ENCODE data around the gene PKD2L1. TPM values are rescaled to one million over a fixed set of nuclear protein-coding genes. Genes with fewer than 3 reads are reported as not detected.
A peak's percentile ranks its signal among the peaks of the same experiment; 100 is the strongest.
"Not testable (repeated sequence)": the region's sequence is repeated elsewhere in the genome, so short reads cannot be mapped to it uniquely, and the experiment has no call there.

The PKD2L1 gene
- polyA plus RNA-seq, 1 experiment: not detected

DNA sequence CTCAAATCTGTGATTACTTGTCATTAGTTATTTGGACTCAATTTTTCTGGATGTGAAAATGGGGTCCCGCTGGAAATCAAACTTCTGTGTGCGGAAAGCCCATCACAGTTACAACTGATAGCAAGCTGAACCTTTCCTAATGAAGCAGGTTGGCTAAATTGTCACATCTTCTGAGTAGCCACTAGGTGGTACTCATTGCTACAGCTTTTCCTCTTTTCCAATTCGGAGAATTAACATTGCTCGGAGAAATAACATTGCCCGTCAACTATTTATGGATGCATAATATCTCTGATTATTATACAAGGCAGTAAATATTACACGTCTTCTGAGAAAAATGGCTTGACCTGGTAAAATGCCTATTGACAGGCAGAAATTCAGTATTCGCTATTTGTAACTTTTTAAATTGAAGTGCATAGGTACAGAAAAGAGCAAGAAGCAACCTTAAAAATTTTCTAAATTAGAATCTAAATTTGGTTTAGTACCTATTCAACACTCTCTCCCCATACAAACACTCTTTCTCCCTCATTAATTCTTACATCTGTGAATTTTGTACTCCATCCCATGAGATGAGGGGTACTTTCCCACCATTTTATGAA lies 26.2 kb downstream of the PKD2L1 start:
- no peak for DNase-seq (ENCODE audit: low read depth)
- Histone ChIP-seq H3K4me3 (ENCODE audit: low read depth, low read length) (no peak overlapping the region), H3K36me3 (ENCODE audit: control insufficient read depth, insufficient read depth, low read length) (no peaks in the 10 kb centered on the region), H3K27me3 (ENCODE audit: control insufficient read depth, insufficient read depth, low read length) (peaks cover 10% of the 10 kb centered on the region)
- ChIA-PET POLR2A (no interaction called here), CTCF (interaction anchor here (0.6 to 2.8 kb wide), 17 partner anchors 11 to 585 kb away, joined by 3 to 16 read pairs (median 3); partner anchors contain the start of gene PKD2L1)
- TF ChIP-seq, protein P1, sequence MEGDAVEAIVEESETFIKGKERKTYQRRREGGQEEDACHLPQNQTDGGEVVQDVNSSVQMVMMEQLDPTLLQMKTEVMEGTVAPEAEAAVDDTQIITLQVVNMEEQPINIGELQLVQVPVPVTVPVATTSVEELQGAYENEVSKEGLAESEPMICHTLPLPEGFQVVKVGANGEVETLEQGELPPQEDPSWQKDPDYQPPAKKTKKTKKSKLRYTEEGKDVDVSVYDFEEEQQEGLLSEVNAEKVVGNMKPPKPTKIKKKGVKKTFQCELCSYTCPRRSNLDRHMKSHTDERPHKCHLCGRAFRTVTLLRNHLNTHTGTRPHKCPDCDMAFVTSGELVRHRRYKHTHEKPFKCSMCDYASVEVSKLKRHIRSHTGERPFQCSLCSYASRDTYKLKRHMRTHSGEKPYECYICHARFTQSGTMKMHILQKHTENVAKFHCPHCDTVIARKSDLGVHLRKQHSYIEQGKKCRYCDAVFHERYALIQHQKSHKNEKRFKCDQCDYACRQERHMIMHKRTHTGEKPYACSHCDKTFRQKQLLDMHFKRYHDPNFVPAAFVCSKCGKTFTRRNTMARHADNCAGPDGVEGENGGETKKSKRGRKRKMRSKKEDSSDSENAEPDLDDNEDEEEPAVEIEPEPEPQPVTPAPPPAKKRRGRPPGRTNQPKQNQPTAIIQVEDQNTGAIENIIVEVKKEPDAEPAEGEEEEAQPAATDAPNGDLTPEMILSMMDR (IDR thresholded peaks at IDR 0.05; ENCODE audit: insufficient read depth, low read depth, low read length): peak; percentile 76

DNA sequence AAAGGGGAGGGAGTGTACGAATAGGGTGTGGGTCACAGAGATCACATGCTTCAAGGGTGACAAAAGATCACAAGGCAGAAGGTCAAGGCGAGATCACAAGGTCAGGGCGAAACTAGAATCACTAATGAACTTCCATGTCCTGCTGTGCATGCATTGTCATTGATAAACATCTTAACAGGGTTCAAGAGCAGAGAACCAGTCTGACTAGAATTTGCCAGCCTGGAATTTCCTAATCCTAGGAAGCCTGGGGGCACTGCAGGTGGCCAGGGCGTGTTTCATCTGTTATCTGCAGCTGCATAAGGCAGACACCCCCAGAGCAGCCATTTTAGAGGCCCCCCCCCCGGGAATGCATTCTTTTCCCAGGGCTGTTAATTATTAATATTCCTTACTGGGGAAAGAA lies 28.9 kb downstream of the PKD2L1 start:
- POLR2A ChIA-PET: not testable (repeated sequence)
- H3K27me3 ChIP-seq (ENCODE audit: control insufficient read depth, insufficient read depth, low read length): peaks cover 18% of the 10 kb centered on the region

DNA sequence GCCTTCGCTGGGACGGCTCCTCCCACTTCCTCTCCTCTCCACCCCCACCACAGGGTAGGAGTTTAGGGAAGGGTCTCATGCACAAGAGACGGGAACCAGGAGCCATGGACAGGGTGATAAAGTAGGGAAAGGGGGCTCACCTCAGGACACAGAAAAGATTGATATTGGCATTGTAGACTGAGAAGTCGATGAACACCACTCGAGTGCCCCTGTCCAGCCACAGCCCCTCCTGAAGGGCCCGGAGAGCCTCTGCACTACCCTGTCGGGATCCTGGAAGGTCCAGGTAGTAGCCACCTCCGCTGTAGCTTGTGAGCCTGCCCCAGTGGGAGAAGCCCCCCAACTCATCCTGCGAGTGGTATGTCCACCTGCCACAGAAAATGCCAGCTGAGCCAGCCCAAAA lies 32.8 kb downstream of the PKD2L1 start:
- POLR2A ChIA-PET: no interaction called here
- H3K4me3 ChIP-seq (ENCODE audit: low read depth, low read length): no peak overlapping the region
- H3K27me3 ChIP-seq (ENCODE audit: control insufficient read depth, insufficient read depth, low read length): peaks cover 14% of the 10 kb centered on the region
- H3K36me3 ChIP-seq (ENCODE audit: control insufficient read depth, insufficient read depth, low read length): no peaks in the 10 kb centered on the region
- CTCF ChIA-PET: no interaction called here
- DNase-seq (ENCODE audit: low read depth): no peak
- TF ChIP-seq, protein P1 (IDR thresholded peaks at IDR 0.05; ENCODE audit: insufficient read depth, low read depth, low read length): no peak

More for the DNA sequence above, 28.9 kb downstream of the PKD2L1 start:
- DNase-seq (ENCODE audit: low read depth); H3K36me3 ChIP-seq (ENCODE audit: control insufficient read depth, insufficient read depth, low read length); CTCF ChIA-PET; H3K4me3 ChIP-seq (ENCODE audit: low read depth, low read length): not testable (repeated sequence)

DNA sequence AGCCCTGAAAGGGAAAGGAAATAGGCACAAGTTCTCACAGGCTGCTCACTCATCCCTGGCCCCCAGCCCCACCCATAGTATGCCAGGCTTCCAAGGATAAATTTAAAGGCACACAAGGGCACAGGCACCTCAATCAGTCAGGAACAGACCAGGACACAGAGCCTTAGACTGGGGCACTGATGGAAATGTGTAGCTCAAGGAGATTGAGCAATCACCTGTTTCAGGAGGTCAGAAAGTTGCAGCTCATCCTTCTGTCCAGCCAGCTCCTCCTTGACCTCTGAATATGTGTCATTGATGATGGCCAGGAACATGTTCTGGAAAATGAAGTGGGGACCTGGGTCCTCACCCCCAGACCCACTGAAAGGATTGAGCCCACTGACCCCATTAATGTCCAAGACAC lies 37.0 kb downstream of the PKD2L1 start:
- Histone ChIP-seq H3K27me3 (ENCODE audit: control insufficient read depth, insufficient read depth, low read length) (peaks cover 11% of the 10 kb centered on the region), H3K36me3 (ENCODE audit: control insufficient read depth, insufficient read depth, low read length) (no peaks in the 10 kb centered on the region), H3K4me3 (ENCODE audit: low read depth, low read length) (no peak overlapping the region)
- TF ChIP-seq, protein P1 (IDR thresholded peaks at IDR 0.05; ENCODE audit: insufficient read depth, low read depth, low read length): no peak
- POLR2A ChIA-PET: no interaction called here
- CTCF ChIA-PET: interaction anchor here (0.9 kb wide), 1 partner anchor 11 kb away, joined by 3 read pairs; no protein-coding TSS in a partner anchor
- no peak for DNase-seq (ENCODE audit: low read depth)

DNA sequence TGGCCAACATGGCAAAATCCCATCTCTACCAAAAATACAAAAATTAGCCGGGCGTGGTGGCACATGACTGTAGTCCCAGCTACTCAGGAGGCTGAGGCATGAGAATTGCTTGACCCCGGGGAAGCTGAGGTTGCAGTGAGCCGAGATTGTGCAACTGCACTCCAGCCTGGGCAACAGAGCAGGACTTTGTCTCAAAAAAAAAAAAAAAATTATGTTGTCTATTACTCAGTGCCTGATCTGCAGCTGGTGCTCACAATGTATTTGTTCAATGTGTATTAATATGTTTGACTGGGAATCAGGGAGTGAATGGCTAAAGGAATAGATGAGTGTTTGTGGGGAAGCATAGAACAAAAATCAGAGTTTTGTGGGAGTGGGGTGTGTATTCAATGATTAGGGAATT lies 37.7 kb downstream of the PKD2L1 start:
- CTCF ChIA-PET: not testable (repeated sequence)
- peaks cover 11% of the 10 kb centered on the region for H3K27me3 ChIP-seq (ENCODE audit: control insufficient read depth, insufficient read depth, low read length)

DNA sequence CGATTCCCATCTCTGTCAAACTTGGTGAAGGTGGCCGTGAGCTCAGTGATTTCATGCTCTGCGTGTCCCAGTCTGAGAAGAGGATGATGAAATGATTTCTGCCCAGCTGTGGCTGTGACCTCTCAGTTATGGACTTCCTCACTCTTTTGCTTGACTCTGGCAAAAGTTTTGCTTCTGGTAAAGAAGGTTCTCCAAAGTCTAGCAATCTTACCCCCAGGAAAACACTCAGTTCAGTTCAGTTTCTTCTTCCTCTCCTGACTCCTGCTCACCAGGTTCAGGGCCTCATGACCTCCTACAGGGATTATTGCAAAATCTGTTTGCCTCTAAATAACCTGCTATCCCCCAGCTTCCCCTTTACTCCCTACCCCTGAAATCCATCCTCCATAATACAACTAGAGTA lies 38.7 kb downstream of the PKD2L1 start:
- H3K36me3 ChIP-seq (ENCODE audit: control insufficient read depth, insufficient read depth, low read length): no peaks in the 10 kb centered on the region
- ChIA-PET CTCF (no interaction called here), POLR2A (no interaction called here)
- H3K4me3 ChIP-seq (ENCODE audit: low read depth, low read length): no peak overlapping the region
- DNase-seq (ENCODE audit: low read depth): no peak
- peaks cover 8% of the 10 kb centered on the region for H3K27me3 ChIP-seq (ENCODE audit: control insufficient read depth, insufficient read depth, low read length)
- TF ChIP-seq, protein P1 (IDR thresholded peaks at IDR 0.05; ENCODE audit: insufficient read depth, low read depth, low read length): no peak

More for the DNA sequence above, 37.7 kb downstream of the PKD2L1 start:
- H3K4me3 ChIP-seq (ENCODE audit: low read depth, low read length); POLR2A ChIA-PET; H3K36me3 ChIP-seq (ENCODE audit: control insufficient read depth, insufficient read depth, low read length); DNase-seq (ENCODE audit: low read depth): not testable (repeated sequence)
